RWPE2 (cell line): ENCODE results near the gene CASP5.

Experiments
- ATAC-seq: fragments of 200-7000 bp; cut with Tn5 transposase; 3 replicates; pipeline ENCODE4 v1.9.1; 2021; ENCODE audit warnings: low read depth
- DNase-seq: peaks from one replicate; pipeline ENCODE4 v3.0.0-alpha.2; 2020; ENCODE audit warnings: low spot score
- H3K27ac ChIP-seq: fragments of 450-650 bp; 2 replicates; pipeline ENCODE4 v1.5.1; 2017; ENCODE audit warnings: mild to moderate bottlenecking; ENCODE audit not compliant: poor library complexity, severe bottlenecking
- H3K27me3 ChIP-seq: fragments of 250-450 bp; sonication (Bioruptor Pico); 2 replicates; pipeline ENCODE4 v1.5.1; 2021; ENCODE audit warnings: mild to moderate bottlenecking, moderate library complexity; ENCODE audit not compliant: insufficient read depth, poor library complexity, severe bottlenecking
- H3K36me3 ChIP-seq: fragments of 250-450 bp; sonication (Bioruptor Pico); 2 replicates; pipeline ENCODE4 v1.5.1; 2020; ENCODE audit warnings: low read depth, mild to moderate bottlenecking, moderate library complexity
- H3K4me1 ChIP-seq: fragments of 250-450 bp; sonication (Bioruptor Pico); 2 replicates; pipeline ENCODE4 v1.5.1; 2021; ENCODE audit warnings: mild to moderate bottlenecking, moderate library complexity; ENCODE audit not compliant: insufficient read depth, poor library complexity, severe bottlenecking
- H3K4me3 ChIP-seq: fragments of 250-450 bp; sonication (Bioruptor Pico); 2 replicates; pipeline ENCODE4 v1.5.1; 2021; ENCODE audit warnings: mild to moderate bottlenecking, moderate library complexity; ENCODE audit not compliant: severe bottlenecking
- H3K9me3 ChIP-seq: fragments of 250-450 bp; sonication (Bioruptor Pico); 2 replicates; pipeline ENCODE4 v1.5.1; 2021; ENCODE audit warnings: mild to moderate bottlenecking, moderate library complexity; ENCODE audit not compliant: severe bottlenecking
- CTCF ChIP-seq: fragments of 450-650 bp; IDR thresholded peaks from one replicate; pipeline ENCODE4 v1.5.1; 2017; ENCODE audit warnings: mild to moderate bottlenecking, moderate library complexity; ENCODE audit not compliant: poor library complexity, severe bottlenecking

CASP5 gene

DNA sequence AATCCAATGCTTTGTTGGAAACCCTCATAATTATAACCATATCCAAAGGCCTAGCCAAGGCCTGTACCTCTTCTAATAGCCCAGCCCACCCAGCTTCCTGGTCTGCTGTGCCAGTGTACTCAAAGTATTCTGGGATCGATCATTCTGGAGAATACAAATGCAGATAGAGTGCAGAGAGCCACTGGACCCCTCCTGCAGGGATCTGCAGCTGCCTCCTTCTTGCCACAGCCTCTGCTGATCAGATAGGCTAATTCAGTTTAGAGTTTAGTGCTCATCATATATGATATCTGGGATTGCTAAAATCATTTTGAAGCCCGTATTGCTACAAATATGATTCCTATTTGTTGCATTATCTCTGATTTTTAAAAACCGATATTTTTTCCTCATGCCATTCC is 17.5 kb downstream of the CASP5 start:
- no peak for DNase-seq
- Histone ChIP-seq H3K27ac (no peak overlapping the region), H3K27me3 (no peaks in the 10 kb centered on the region), H3K4me1 (no peaks in the 10 kb centered on the region), H3K9me3 (no peaks in the 10 kb centered on the region), H3K4me3 (no peak overlapping the region), H3K36me3 (no peaks in the 10 kb centered on the region)
- no peak for ATAC-seq
- TF ChIP-seq CTCF, result no peak

DNA sequence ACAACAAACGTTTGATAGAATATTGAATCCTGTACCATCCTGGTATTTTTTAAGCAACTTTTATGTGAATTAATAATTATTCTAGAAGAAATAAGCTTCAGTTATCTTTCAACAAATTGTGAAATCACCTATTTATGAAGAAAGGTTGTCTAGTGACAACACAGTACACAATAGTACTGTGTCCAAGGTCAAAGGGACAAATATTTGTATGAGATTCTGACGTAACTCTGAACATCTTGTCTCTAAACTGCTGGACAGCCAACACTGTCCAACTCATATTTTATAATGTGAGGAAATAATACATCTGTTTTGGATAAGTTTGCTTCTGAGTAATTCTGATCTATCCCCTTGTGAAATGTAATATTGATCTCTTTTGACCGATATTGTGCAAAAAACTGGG is 18.9 kb downstream of the CASP5 start:
- Histone ChIP-seq H3K27ac (no peak overlapping the region), H3K36me3 (no peaks in the 10 kb centered on the region), H3K4me1 (no peaks in the 10 kb centered on the region), H3K27me3 (no peaks in the 10 kb centered on the region), H3K4me3 (no peak overlapping the region), H3K9me3 (no peaks in the 10 kb centered on the region)
- DNase-seq (no peak), ATAC-seq (no peak)
- no peak for TF ChIP-seq CTCF

- no peaks in the 10 kb centered on the region for H3K27me3 ChIP-seq
- no peaks in the 10 kb centered on the region for H3K4me1 ChIP-seq
- H3K36me3 ChIP-seq, result no peaks in the 10 kb centered on the region
- H3K4me3 ChIP-seq, result no peak overlapping the region
- no peak for TF ChIP-seq CTCF
- H3K9me3 ChIP-seq, result no peaks in the 10 kb centered on the region
- no peak overlapping the region for H3K27ac ChIP-seq
- DNase-seq, result no peak
- no peak for ATAC-seq
Observed at GRCh38 chr11:105003151-105003550, 19.8 kb downstream of the CASP5 start.

GRCh38 chr11:105000797-105001196 is 22.2 kb downstream of the CASP5 start:
- TF ChIP-seq CTCF, result peak; percentile 44
- Histone ChIP-seq H3K4me1 (no peaks in the 10 kb centered on the region), H3K27me3 (no peaks in the 10 kb centered on the region), H3K36me3 (no peaks in the 10 kb centered on the region), H3K4me3 (no peak overlapping the region), H3K9me3 (no peaks in the 10 kb centered on the region), H3K27ac (no peak overlapping the region)
- ATAC-seq, result no peak
- no peak for DNase-seq

DNA sequence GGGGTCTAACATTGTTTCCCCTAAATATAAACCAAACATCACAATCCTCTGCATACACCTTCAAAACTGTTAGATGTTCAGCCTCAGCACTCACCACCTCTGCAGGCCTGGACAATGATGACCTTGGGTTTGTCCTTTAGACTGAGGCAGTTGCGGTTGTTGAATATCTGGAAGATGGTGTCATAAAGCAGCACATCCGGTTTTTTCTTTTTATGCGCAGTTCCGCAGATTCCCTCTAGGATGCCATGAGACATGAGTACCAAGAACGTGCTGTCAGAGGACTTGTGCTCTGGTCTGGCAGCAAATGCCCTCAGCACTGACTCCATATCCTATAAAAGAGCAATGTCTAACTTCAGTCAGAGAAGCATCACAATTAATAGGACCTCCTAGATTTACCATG is 22.8 kb downstream of the CASP5 start:
- TF ChIP-seq CTCF, result no peak
- H3K4me1 ChIP-seq, result no peaks in the 10 kb centered on the region
- no peak for DNase-seq
- no peak overlapping the region for H3K4me3 ChIP-seq
- no peak overlapping the region for H3K27ac ChIP-seq
- no peaks in the 10 kb centered on the region for H3K9me3 ChIP-seq
- ATAC-seq, result no peak
- no peaks in the 10 kb centered on the region for H3K27me3 ChIP-seq
- no peaks in the 10 kb centered on the region for H3K36me3 ChIP-seq
